Measurements from ENCODE around the gene INAFM2.

Gene INAFM2

DNA sequence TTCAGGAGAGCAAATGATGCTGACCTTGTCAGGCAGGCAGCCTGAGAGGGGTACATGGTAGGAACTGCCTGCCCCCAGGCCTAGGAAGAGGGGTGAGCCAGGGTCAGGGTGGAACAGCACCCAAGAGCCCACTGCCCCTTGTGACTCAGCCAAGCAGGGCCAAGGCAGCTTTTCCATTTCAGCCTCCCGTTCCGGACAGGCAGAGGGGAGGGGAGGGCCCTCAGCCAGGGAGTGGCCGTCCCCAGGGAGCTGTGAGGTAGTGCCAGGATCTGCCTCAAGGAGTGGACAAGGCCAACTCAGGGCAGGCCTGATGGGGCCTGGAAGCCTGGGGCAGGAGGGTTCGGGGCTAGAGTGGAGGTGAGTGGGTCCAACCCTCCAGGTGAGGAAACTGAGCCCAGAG, 35.5 kb upstream of the INAFM2 start:
- DNase-seq (ENCODE audit: low spot score): no peak

DNA sequence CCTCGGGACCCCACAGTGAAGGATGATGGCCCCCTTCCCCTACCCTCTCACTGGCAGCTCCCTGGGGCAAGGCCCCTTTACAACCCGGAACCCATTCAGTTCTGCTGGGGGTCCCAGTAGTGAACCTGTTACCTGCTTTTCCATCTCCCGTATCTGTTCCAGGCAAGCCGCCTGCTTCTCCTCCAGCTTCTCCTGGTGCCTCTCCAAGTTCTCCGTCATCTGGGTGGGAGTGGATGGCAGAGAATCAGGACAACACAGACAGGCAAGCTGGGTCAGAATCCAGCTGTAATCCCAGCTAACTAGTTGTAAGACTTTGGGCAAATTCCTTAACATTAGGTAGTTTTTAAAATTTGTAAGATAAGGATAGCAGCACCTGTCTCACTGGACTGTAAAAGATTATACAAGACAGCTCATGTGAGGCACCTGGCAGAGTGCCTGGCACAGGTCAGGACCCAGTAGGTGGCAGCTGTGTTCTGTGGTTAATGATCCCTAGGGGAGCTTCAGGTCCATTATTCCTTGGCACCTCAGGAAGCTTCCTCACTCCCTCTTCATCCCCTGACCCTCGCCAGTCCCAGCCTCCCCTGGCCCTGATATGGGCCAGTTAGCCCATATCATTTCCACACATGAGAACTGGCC, 34.2 kb upstream of the INAFM2 start:
- DNase-seq (ENCODE audit: low spot score): peak; percentile 52

DNA sequence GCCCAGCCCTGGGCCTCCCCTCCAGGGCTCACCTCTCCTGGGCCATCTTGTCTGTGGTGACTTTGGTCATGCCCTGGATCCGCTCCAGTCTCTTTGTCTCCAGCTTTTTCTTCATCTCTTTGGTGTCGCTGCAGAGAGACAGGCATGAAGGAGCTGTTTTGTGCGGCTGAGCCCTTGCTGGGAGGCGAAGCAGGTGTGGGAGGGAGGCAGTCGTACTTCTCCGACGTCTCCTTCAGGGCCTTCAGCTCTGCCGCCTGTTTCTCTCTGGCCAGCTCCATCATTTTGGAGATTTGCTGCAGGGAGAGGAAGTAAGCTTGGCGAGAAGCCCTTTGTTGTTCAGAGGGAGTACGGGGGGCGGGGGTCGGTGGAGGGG, 33.0 kb upstream of the INAFM2 start:
- no peak for DNase-seq (ENCODE audit: low spot score)

DNA sequence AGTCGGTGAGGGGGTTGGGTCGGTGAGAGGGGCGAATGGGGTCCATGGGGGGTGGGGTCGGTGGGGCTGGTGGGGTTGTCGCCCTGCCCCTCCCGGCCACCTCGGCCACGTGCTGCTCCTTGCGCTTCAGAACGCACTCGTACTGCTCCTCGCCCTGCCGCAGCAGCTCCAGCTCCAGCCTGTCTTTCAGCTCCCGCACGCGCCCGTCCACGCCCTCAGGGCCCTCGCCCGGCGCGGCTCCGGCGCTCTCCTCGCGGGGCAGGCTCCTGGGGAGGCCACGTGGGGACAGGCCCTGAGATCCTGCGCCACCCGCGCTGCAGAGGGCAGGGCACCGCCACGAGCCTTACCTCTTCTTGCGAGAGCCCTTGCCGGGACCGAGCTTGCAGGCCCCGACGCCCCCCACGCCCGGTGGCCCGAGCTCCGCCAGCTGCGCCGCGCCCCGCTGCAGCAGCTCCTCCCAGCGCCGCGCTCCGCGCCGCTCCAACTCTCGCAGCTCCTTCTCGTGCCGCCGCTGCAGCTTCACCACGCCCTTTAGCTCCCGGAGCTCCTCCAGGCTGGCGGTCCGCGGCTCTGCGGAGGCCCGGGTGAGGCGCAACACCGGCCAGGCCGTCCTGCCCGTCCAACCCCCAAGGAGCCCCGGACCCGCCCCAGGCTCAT, 32.4 kb upstream of the INAFM2 start:
- DNase-seq (ENCODE audit: low spot score): no peak

DNA sequence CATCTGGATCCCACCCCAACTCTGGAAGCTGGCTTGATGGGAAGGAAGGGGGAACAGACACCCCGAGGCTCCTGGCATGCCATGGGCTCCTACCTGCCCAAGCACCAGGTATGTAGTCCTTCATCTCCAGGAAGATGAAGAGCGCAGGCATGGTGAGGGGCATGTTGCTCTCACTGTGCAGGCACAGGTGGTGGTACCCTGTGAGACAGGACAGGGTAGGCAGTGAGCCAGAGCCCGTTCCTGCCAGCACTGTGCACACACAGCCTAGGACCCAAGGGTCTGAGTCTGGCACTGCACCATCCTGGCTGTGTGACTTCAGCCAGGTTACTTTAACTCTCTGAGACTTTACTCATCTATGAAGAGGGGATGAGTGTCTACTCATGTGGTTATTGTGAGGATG, 31.2 kb upstream of the INAFM2 start:
- DNase-seq (ENCODE audit: low spot score): no peak

DNA sequence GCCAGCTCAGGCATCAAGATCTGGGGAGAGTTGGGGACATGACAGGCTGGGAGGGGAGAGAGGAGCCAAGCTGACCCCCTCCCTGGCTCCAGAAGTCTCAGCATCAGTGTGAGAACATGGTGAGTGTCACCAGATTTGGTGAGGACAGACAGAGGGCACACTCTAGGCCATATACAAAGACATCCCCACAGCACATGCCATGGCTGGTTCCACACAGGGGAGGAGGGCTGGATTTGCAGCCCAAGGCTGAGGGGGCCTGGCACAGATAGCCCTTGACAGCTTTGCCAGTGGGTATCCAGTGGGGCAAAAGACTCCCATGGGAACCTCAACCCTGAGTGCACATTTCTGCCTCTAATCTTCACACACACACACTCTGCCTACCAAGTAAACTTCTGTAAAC, 30.5 kb upstream of the INAFM2 start:
- no peak for DNase-seq (ENCODE audit: low spot score)

DNA sequence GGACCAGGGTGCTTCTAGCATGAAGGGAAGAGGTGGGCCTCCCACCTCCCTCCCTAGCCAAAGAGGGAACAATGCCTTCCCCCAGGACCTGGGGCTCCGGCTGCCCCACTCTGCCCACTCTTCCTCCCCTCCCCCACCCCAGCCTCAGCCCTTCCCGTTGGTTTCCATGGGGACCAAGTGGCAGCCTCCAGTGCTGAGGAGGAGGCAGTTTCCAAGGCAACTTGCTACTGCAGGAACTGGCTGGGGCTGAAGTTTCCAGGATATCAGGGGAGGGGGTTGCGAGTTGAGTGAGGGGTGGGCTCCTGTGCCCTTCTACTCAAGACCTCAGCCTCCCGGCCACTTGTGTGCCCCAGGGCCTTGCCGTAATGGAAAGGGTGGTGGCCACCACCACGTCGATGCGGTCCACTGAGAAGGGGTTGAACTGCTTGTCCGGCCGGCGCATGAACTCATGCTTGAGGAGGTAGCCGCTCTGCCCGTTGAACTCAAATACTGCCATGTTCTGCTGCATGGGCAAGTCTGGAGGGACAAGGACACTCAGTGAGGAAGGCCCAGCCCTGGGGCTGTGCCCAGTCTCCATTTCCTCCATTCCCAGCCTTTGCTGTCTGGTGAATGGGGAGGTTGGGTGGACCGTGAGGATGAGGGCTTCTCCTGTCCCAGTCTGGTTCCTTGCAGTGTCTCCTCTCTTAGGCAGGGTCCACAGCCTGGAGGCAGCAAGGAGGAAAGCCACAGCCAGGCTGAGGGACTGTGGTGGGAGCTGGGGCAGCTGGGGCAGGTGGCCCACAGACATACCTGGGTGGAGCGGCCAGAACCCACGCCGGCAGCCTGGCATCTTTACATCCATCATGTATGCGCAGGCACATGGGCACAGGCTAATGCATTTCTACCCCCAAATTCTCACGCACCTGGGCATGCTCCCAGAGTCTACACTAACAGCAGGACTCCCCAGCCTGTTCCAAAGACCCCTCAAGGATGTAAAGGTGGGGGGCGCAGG, 29.3 kb upstream of the INAFM2 start:
- DNase-seq (ENCODE audit: low spot score): no peak

DNA sequence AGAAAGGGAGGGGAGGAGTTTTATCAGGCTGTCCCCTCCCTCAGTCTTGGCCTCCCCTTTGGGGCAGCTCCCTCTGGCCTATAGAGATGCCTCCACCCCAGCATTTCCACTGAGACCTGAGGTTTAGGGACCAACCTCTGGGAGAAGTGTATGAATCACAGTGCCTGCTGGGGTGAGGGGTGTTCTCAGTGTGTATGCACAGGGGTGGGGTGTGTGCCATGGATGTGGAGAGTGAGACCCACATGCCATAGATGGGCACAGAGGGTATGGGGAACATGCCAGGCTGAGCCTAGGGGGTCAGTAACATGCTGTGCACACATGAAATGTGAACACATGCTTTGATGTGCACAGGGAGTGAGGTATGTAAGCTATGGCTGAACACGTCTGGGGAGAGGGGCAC, 28.2 kb upstream of the INAFM2 start:
- DNase-seq (ENCODE audit: low spot score): no peak

DNA sequence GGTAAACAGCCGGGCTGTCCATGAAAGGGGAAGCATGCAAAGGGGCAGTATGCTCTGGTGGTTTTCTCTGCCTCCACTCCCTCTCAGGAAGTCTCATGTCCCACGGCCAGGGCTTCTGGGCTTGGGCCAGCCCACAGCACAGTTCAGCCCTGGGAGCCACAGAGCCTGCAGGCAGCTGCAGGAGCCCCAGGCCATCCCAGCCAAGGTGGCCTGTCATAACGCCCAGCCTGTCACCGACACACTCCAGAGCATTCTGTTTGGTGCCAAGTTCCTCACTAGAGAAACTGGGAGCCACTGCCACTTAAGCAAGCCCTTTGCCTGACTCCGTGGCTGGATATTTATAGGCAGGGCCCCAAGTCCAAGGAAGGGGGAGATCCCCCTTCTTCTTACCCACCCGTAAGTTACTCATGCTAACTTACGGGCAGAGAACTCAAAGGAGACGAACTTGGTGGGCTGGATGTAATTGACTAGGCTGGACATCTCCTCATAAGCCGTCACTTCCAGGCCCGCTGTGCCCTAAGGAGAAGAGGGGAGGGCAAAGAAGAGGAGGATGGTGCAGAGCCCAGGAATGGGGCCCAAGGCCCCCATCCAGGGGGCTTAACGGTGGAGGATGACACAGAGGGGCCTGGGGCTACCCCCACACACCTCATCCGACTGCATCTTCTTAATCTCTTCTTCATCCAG, 27.5 kb upstream of the INAFM2 start:
- DNase-seq (ENCODE audit: low spot score): no peak

DNA sequence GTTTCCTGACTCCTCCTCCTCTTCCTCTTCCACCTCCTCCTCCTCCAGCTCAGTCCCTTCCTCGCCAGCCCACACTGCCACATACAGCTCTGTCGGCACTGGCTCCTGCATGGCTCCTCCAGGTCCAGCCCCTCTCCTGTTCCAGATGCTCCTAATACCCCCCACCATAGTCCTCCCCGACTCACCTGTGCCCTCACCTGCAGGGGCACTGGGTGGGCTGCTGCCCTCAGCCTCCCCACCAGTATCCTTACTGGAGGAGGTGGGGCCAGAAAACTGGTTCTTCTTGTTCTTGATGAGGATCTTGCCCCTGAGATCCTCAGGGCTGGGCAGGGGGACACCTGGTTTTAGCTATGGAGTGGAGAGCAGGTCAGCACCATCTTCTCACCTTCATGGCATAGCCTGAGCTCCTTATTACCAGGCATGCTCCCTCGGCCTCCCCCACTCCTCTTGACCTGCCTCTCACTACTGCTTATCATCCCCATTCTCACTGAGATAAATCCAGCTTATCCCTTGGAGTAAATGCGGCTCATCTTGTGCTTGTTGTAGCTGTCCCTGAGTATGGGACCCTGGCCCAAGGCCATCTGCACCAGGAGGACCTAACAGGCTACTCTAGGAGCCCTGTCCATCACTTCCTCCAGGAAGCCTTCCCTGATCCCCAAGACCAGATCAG, 26.8 kb upstream of the INAFM2 start:
- DNase-seq (ENCODE audit: low spot score): no peak

DNA sequence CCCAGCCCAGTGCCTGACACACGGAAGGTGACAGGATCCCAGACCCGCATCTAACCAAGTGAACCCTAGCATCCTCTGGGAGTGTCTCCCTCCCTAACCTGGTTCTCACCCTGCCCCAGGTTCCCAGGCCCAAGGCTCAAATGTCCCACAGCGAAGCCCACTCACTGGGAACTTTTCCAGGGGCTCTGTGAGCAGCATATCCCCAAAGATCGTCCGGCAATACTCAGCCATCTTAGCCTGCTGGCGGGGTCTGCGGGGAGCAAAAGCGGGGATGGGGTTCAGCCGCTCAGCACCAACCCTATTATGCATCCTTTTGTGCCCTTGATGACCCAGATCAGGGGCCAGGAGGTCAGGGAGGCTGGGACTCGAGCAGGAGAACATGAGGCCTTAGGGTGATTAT, 26.1 kb upstream of the INAFM2 start:
- DNase-seq (ENCODE audit: low spot score): no peak

DNA sequence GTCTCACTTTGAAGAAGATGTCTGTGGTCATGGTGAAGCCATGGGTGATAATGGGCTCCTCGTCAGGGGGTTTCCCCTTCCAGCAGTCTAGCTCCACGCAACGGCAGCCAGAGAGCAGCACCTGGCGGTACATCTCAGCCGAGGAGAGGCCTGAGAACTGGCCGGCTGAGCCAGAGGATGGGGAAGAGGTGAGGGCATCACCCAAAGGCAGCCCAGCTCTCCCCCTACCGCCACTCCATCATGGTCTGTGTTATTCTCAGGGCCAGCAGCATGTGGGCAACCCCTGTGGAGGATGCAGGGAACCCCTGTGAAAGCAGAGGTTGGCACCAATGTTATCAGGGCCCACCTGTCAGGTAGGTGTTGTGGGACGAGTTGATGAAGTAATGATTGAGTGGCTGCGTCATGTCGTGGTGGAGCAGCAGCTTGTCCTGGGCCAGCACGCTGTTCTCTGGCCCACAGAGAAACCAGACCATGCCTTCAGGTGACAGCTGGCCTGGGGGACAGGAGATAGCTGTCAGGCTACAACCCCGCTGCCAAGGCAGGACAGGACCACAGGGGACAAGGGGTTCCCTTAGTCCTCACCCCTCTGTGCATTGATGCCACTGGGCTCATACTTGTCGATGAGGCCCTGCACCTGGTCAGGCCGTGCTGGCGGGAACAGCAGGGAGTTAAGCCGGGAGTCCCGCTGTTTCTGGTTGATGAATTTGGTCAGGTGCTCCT, 25.1 kb upstream of the INAFM2 start:
- no peak for DNase-seq (ENCODE audit: low spot score)

DNA sequence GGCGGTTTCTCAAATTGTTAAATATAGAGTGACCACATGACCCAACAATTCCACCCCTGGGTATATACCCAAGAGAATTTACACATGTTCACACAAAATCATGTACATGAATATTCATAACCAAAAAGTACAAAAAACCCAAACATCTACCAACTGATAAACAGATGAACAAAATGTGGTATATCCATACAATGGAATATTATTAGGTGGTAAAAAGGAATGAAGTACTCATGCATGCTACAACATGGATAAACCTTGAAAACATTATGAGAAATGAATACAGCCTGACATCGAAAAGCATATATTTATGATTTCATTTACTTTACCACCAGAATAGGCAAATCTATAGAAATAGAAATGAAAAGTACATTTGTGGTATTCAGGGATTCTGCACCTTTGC, 23.1 kb upstream of the INAFM2 start:
- no peak for DNase-seq (ENCODE audit: low spot score)

DNA sequence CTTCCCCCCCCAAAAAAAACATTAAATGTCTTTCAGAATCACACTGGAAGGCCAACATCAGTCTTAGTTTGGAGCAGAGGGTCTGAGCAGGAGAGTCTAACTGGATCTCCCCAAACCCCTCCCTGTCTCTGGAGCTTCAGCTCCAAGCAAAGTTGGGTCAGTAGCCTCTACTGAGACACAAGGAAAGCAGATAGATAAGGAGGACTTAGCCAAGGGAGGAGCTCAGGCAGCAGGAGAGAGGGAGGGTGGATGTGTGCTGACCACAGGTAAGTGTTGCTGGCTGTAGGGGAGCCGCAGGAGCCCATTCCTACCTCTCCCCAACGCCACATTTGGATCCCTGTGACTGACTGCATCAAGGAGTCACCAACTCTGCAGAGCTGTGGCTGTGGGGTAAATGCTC, 22.7 kb upstream of the INAFM2 start:
- no peak for DNase-seq (ENCODE audit: low spot score)

DNA sequence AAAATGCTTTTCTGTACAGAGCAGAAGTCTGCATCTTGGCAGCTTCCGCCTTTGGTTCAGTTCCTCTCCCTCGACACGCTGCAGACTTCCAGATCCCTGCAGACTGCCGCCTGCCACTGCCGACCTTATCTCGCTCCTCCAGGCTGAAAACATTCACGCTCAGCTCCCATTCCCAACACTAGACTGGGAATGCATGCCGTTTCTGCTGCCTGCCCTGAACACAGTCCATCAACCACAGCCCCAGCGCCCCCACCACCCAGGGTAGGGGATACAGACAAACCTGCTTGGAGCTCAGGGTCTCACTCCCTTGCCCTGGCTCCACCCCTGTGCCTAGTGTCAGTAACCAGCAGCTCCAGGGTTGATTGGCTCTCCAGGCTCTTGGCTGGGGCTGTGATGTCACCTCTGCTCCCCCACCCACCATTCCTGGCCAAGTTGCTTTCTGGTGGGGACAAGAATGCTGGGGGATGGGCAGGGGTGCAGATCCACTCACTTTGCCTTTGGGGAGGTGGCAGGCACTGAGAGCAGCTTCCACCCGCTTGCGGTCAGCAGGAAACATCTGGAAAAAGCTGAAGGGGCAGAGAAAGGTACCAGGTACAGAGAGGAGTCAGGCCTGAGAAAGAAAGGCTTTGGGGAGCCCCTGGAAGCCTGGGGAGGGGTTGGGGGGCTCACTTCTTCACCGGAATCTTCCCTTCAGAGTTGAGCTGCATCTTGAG, 21.9 kb upstream of the INAFM2 start:
- DNase-seq (ENCODE audit: low spot score): no peak

DNA sequence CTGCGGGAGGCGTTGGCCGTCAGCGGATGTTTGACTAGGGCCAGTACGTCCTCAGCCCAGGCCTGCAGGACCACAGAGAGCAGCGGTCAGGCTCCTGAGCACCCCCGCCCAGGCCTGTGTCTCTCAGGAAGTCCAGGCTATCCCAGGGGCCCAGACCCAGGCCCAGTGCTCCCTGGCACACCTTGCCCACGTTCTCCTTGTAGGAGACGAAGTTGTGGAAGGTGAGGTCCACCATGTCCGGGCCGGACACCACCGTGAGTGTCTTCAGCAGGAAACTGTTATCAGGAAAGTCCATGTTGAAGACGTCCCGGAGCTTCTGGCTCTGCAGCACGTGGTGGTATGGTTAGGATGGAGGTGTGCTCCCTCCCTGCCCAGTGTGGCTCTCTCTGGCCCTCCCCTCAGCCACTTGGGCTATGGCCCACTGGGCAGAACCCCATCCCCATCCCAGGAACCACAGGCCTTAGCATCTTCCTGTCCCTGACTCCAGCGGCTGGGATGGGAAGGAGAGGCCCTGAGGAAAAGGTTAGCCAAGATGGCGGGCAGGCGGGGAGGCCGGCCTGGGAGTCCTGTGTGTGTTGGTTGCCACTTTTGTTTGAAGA, 21.1 kb upstream of the INAFM2 start:
- no peak for DNase-seq (ENCODE audit: low spot score)

DNA sequence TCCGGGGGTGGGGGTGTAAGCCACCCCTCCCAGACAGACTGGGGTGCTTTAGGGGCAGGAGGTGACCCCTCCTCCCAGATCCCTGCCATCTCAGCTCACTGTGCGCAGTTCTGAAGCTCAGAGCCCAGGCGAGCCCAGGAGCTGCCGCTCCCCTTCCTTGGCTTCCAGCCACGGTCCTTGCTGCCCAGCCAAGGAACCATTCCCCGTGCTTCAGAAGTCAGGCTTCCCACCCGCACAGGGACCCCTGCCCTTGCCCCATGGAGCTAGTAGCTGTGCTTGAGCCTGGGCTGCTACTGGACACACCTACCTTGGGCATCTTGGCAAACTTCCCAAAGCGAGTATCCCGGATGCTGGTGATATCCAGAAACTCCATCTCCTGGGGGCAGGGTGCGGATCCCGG, 20.5 kb upstream of the INAFM2 start:
- DNase-seq (ENCODE audit: low spot score): no peak

DNA sequence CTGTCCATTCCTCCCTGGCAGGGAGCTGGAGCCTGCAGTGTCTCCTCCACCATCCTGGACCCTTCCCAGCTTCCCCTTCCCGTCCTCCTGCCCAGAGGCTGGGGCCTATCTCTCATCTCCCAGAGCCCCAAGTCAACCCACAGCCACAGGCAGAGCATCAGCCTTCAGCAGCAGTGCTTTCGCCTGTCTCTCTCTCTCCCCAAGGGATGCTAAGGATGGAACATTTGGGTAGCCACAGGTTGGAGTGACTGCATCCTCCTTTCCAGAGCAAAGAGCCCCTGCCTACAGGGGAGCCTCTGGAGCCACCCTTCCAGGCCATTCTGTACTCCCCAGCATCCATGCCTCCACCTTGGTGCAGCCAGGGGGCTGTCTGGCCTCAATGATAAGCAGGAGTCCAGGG, 19.9 kb upstream of the INAFM2 start:
- DNase-seq (ENCODE audit: low spot score): no peak

DNA sequence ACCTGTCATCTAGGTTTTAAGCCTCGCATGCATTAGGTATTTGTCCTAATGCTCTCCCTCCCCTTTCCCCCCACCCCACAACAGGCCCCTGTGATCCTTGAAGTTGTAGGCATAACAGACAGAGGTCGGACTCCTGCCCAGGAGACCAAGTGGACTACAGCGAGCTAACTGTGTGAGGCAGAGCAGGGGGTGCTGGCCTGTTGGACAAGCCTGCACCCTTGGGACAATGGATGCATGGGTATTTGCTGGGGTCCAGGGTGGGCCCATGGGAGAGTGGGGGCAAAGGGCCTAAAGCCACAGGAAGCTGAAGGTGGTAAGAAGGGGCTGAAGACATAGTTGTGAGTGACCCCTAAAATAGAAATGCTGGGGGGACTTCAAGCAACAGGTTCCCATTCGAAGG, 18.2 kb upstream of the INAFM2 start:
- DNase-seq (ENCODE audit: low spot score): no peak

DNA sequence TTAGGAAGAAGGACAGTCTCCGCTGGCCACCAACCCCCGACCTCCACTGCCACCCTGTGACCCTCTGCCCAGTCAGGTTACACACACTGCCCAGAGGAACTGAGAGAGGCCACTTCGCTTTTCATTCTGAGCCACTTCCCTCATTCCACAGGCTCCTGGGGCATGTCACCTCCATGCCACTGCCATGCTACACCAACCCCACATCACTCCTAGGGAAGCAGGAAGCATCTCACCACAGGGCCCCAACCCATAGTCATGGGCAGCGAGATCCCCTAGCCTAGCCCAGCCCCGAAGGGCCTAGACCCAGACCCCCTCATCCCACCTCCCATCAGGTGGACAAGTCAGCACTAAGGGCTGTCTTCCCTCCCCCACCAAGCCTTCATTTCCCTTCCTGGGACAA, 17.1 kb upstream of the INAFM2 start:
- DNase-seq (ENCODE audit: low spot score): no peak
